ENCODE results near the gene LPCAT1.

The LPCAT1 gene

GRCh38 chr5:1412621-1413020, 111.1 kb downstream of the LPCAT1 start:
- in situ Hi-C loops (cut with MboI; ENCODE audit: low pct_unique_long_range_greater_than_20kb, low sequenced_read_pairs, unreplicated experiment) = no loop called here
- DNase-seq (ENCODE audit: low spot score) = no peak
- TF ChIP-seq CTCF (IDR thresholded peaks at IDR 0.05; ENCODE audit: extremely low read depth, insufficient read depth, missing control alignments) = no peak

- in situ Hi-C loops (cut with MboI; ENCODE audit: low pct_unique_long_range_greater_than_20kb, low sequenced_read_pairs, unreplicated experiment) = no loop called here
- TF ChIP-seq CTCF (IDR thresholded peaks at IDR 0.05; ENCODE audit: extremely low read depth, insufficient read depth, missing control alignments) = no peak
These were observed 111.6 kb downstream of the LPCAT1 start for GRCh38 chr5:1412163-1412562.

More at GRCh38 chr5:1412163-1412562, 111.6 kb downstream of the LPCAT1 start:
- no peak for DNase-seq (ENCODE audit: low spot score)
